ENCODE results near the gene ISX.
"Not testable (repeated sequence)": the region's sequence is repeated elsewhere in the genome, so short reads cannot be mapped to it uniquely, and the experiment has no call there.

ISX gene

DNA sequence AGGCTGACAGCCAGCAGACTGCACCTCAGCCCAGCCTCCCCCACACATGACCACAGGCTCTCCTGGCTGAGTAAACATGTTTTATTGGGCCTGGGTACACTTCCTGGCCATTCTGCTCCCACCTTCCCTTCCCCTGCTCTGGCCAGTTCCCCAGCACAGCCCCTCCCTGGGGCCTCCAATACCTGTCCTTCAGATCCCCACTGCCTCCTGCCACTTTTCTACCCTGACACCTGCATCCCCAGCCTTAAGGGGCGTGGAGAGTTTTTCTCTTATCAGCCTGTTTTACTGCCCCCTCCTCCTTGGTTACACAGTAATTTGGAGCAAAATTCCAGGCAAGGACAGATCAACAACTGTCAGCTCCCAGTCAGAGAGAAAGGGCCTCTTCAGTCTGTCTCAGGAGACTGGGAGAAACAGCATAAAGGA, at the start of gene ISX:
TSS of gene ISX (plus strand) at position 363 of the 423 bp plus-strand sequence. CDS start 930 bp downstream, outside the sequence.
- DNase-seq = no peak

DNA sequence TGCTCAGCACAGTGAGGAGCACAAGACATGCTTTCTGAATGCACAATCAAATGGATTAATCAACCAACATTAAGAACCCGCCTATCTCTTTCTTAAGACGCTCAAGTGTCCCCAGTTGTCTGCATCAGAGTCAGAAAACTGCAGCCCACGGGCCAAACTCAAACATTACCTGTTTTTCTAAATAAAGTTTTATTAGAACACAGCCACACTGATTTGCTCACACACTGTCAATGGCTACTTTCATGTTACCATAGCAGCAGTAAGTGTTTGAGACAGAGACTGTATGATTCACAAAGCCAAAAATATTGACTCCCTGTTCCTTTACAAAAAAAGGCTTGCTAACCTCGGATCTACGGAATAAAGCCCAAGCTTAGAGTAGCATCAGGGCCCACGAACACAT, 49.0 kb upstream of the ISX start:
- DNase-seq = no peak

DNA sequence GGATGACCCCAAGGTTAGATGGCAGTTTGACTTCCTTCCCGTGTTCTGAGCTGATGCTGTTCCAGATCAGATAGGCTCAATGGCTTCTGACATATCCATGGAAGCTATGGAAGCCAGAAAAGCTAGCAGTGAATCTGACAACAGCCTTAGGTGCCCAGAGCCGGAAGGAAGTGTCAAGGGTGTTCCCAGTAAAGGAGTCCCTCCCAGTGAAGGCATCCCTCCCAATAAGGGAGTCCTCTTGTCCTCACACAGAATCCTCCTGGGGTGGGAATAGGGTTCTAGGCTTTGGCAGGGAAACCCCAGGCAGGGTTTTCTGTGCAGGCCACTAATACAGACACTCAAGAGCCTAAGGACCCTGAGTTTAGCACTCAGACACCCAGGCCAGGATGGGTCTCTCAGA, 47.0 kb upstream of the ISX start:
- no peak for DNase-seq

DNA sequence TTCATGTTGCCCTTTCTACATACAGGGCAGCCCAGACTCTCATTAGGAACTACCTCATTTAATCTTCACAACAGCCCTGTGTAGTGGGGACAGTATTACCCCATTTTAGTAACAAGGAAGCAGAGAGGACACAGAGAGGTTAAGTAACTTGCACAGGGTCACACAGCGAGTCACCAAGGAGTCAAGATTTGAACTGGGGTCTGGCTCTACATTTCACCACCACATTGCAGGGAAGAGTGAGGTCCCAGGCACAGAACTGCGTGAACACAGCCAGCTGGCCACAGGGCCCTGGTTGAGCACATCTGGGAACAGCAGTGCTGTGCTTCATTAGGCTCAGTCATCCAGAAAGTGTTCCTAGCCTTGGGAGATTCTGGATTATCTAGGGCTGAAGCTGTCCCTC, 45.4 kb upstream of the ISX start:
- DNase-seq = no peak

DNA sequence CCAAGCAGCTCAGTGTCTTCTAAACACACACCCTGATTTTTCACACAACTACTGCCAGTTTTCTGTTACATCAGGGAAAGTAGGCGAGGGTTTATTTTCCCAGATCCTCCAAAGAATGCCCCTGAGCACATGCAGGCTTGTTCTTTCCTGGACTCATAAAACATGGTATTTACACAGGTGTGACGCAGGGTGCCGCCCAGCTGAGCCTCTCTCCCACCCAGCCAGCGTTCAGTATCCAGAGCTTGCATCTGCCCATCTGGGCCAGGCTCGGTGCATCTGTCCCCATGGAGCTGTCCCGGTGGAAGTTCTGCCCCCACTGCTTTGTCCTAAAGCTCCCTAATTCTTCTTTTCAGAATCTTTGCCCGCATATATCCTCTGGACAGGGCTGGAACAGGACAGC, 44.8 kb upstream of the ISX start:
- no peak for DNase-seq

DNA sequence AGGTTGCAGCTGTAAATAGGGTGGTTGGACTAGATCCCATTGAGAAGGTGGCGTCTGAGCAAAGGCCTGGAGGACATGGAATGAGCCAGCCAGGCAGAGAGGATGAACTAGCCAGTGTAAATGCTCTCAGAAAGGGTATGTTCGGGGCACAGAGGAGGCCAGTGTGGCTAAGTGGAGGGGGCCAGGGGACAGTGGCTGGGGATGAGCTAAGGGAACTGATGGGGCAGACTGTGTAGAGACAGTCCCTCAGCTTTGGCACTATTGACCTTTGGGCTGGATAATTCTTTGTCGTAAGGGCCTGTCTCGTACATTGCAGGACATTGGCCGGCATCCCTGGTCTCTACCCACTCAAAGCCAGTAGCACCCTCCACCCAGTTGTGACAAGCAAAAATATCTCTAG, 43.7 kb upstream of the ISX start:
- no peak for DNase-seq

DNA sequence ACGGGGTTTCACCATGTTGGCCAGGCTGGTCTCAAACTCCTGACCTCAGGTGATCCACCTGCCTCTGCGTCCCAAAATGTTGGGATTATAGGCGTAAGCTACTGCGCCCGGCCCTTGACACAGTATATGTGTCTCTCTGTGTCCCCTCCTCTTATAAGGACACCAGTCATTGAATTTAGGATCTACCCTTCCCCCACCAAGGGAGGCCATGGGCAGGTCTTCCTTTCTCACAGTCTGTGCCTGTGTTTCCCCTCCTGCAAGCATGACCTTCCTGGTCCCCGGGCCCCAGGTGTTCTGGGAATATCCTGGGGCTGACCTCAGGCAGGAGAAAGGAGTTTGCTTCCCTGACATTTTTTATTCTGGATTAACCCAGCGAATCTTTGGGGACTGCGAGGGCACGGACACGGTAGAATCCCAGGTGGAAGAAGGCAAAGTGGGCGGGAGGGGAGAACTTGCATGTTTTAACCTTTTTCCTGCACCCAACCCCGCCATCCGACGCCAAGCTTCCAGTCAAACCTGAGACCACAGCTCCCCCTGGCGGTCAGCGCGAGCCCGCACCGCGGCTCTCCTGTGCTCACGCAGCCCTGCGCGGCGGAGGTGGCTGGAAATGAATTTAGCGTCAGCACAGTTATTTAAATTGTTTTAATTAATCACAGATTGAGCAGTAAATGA, 42.1 kb upstream of the ISX start:
- DNase-seq = peak; percentile 85

DNA sequence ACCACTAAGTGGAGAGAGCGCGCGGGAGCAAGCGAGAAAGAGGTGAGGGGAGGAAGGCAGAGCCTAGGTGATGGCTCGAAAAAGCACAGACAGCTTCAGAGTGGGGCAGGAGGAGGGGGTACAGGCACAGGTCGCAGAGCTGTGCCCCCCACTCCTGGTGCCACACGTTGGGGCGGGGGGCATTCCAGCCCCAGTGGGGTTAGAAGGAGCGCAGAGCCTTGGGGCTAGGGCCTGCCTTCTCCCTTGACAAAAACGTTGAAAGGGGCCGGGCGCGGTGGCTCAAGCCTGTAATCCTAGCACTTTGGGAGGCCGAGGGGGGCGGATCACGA, 41.6 kb upstream of the ISX start:
- DNase-seq = no peak

DNA sequence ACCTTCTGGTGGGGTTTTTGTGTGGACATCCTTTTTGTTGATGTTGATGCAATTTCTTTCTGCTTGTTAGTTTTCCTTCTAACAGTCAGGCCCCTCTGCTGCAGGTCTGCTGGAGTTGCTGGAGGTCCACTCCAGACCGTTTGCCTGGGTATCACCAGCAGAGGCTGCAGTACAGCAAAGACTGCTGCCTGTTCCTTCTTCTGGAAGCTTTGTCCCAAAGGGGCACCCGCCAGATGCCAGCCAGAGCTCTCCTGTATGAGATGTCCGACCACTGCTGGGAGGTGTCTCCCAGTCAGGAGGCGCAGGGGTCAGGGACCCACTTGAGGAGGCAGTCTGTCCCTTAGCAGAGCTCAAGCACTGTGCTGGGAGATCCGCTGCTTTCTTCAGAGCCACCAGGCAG, 35.8 kb upstream of the ISX start:
- DNase-seq = not testable (repeated sequence)

DNA sequence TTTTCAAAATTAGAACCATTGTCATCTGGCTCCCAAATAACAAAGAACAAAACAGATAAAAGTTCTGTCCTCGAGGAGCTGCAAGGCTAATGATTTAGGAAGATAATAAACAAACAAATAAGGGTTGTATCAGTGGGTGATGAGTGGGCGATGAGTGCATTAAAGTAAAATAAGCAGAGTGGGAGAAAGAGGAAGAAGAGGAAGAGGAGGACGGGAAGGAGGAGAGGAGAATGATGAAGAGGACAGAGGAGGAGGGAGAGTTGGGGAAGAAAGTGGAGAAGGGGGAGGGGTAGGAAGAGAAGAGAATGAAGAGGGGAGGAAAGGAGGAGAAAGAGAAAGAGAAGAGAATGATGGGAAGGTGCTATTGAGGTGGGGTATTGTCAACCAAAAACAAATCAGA, 33.4 kb upstream of the ISX start:
- no peak for DNase-seq

DNA sequence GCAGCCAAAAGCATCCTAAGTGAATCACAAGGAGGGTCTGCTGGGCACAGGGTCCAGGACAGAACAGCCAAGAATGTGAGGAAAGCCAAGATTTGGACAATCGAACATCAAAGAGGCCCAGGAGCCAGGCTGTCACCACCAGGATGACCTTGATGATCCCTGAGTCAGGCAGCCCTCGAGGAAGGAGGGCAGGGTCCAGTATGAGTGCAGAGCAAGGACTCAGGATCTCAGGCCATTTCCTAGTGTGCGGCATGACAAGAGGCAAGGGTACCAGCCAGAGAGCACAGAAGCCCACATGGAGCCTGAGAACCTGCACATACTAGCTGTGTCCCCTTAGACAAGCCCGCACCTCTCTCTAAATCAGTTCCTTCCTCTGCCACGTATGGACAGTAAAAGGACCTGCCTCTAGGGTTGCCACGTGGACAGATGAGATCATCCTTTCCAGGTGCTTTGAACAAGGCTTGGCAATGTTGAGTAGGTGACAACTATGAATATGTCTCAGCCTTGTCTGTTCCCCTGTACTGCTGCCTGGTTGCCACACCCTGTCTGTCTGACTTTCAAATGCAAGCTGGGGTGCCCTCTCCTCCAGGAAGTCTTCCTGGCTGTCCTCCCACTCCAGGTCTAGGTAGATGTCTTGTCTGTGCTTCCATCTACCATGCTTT, 32.2 kb upstream of the ISX start:
- DNase-seq = no peak

DNA sequence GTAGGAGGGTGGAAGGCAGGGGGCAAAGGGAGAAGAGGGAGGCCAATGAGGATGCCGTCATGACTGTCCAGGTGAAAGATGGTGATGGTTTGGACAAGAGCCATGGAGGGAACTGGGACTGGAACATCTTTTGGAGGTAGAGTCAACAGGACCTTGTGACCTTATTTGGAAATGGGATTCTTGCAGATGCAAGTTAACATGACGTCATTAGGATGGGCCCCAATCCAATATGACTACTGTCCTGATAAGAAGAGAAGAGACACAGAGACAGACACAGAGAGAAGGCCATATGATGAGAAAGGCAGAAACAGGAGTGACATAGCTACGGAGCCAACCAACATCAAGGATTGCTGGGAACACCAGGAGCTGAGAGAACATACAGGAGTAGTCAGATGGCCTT, 31.0 kb upstream of the ISX start:
- DNase-seq = no peak

DNA sequence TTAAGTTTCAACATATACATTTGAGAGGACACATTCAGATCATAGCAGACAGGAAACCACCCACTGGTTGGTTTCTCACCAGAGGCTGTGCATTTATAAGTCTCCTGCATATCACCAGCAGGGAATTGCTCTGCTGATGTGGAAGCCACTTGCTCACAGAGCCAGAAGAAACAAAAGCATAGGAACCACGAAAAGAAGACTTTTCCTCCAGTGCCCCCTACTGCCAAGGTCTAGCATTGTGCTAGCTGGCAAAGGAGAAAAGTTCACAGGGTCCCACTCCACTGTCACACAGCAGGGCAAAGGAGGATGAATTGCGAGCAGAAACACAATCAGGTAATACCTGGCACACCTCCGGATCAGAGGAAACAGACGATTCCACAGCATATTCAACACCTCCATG, 28.9 kb upstream of the ISX start:
- no peak for DNase-seq

DNA sequence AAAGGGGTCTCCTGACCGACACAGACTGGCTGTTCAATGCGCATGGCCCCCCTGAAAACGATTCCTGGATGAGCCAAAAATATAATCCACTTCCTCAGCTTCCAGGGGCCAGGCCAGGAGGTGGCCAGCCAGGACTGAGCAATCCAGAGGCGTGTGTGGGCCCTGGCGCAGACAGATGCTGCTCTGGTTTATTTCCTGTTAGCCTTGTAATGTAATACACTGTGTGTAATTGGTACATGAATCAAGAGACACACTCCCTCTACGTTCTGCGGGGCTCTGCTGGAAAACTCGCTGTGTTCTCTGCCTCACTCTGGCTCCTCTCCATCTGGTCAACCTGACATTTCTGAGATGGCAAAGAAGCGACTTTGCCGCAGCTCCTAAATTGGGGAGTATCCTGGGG, 26.3 kb upstream of the ISX start:
- DNase-seq = no peak

DNA sequence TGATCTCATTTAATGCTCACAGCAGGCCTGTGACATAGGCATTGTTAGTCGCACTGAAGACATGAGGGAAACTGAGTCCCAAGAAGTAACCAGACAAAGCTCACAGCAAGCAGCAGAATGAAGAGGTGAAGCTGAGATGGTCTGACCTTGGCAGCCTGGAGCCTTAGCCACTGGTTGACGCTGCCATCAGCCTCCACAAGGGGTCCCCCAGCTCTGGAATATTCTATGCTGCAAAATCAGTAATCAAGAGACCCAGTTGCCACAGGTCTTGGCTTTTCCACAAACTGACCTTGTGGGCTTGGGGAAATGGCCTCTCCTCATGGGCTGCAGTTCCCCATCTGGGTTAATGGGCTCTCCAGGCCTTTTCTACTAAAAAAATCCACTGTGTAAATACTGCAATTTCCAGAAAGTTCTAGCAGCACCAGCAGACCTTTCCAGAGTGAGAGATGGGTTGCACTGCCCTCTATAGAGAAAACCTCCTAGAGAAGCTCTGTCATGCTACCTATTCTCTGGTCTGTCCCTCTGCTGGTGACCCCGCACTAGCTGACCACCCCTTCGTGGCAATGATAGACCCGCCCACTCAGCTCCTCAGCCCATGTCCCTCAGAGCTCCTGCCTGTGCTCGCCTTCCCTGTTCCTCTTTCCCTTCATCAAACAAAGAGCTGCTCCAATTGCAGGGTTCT, 22.6 kb upstream of the ISX start:
- DNase-seq = no peak

DNA sequence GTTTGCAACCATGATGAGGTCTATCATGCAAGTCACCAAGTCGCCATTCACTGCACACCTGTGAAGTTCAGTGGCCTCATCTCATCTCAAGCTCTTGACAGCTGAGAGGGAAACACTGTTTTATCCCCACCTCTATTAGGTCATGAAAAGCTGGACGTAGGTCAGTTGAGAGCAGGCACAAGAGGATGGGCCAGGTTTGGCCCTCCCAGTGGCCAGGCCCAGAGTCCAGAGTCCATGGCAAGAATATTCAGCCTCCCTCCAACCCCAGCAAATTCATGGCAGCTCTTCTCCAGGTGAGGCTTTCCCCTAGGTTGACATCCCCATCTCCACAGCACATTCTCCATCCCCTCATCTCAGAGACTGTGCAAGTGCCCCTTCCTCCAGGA, 22.0 kb upstream of the ISX start:
- no peak for DNase-seq

DNA sequence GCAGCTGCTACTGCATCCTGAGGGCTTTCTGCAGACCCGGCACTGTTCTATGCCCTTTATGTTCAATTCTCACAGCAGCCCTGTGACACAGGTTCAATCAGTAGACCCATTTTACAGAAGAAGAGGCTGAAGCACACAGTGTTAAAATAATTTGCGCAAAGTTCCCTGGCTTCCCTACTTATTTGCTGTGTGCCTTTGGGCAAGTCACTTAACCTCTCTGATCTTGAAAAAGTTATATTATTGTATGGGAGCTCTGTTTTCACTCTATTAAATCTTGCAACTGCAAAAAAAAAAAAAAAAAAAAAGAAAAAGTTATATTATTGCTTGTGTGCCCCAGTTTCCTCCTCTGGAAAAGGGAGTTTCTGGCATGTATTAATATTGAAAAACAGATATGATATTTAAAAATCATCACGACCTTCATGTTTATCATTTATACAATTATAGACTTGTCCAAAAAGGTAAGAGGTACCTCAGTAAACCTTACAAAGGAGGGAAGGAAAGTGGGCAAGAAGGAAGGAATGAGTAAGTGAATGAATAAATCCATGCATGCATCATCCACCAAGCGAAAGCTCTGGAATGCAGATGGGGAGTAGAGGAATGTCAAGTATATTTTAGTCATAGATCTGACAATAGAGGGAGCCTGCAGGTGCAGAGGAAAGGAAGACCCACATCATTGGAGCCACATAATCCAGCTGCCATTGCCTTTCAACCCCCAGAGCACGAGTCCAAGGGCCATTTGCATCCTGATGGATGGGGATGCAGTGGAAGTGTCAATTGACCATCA, 21.2 kb upstream of the ISX start:
- DNase-seq = no peak

DNA sequence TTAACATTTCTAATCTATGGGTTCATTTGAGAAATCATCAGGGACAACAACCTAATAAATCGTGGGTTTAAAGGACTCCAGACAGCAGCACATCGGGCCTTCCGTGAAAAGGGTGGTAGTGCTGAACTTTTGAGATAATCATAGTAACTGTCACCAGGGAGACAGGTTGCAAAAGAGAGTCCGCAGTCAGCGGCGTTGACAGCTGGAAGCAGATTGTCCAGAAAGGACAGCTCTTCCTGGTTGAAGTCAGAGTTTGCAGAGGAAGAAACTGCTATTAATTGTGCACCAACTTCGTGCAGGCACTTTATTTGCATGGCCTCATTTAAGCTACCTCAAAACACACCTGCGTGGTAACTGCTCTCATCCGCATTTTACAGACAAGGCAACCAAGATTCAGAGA, 20.5 kb upstream of the ISX start:
- DNase-seq = no peak

DNA sequence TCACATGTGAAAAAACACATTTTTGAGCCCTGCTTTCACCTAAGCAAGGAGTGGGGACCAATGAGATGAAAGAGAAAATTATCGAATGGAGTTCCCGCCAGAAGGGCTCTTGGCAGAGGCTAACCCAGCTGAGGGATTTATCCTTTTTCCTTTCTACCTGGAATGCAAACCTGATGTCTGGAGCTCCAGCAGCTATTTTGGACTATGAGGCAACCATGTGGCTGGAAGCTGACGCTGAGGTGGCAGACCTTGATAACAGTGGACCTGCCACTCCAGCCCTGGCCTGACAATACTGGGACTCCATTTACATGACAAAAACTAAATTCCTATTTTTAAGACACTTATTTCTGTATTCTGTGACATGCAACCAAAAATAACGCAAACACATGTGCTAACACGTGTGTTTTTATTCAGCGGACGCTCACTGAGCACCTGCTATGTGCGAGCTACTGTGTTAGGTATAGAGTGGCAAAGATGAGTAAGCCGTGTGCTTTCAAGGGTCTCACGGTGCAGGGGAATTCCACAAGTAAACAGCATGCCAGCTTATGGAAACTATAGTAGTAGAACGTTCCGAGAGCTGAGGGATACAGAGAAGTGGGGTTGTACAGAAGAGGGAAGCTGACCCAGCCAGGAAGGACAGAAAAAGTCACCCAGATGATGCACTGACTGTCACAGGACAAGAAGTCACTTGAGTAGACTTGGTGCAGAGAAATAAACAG, 19.1 kb upstream of the ISX start:
- DNase-seq = no peak

DNA sequence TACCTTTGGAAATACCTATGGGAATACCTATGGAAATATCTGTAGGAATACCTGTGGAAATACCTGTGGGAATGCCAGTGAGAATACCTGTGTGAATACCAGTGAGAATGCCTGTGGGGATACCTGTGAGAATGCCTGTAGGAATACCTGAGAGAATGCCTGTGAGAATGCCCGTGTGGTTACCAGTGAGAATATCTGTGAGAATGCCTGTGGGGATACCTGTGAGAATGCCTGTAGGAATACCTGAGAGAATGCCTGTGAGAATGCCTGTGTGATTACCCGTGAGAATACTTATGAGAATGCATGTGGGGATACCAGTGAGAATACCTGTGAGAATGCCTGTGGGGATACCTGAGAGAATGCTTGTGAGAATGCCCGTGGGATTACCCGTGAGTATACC, 15.9 kb upstream of the ISX start:
- DNase-seq = not testable (repeated sequence)

DNA sequence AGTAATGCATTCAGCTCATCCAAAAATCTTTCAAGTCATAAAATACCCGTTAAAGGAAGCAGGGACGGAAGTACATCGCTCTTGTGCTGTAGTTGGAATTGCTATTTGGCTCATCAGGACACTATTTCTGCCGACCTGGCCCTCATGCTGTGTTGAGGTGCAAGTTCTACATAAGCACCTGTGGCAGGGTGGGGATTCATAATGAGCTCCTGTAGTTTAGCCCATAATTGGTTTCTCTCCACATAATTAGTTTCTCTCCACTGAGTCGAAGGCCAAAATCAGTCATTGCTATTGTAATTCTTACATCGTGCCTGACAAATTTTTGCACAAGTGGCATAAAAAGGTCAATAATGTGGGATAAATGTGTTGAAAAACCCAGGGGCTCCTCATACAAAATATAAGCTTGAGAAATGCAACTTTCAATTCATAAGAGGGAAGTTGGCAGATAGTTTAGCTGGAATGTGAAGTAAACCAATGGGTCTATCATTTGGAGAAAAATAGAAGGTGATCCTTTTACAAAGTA, 14.9 kb upstream of the ISX start:
- no peak for DNase-seq

DNA sequence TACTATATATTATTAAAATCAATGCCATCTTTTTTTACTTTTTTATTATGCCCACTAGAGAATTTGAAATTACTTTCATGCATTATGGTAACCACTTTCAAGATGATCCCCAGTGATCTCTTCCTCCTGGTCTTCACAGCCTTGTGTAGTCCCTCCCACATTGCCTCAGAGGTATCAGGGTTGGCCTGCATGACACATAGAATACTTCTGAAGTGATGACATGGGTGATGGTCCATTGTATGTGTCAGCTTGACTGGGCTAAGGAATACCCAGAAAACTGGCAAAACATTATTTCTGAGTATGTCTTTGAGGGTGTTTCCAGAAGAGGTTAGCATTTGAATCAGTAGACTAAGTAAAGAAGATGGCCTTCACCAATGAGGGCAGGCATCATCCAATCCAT, 14.2 kb upstream of the ISX start:
- no peak for DNase-seq
